ENCODE data around the gene RPS6KA1. TPM values are rescaled to one million over a fixed set of nuclear protein-coding genes. Genes with fewer than 3 reads are reported as not detected.

Gene RPS6KA1
- total and polyA plus RNA-seq, 2 of the 8 experiments (the other 6 are each of a cell fraction or from before 2014, with no cell fraction given) = 44.3 to 55.0 TPM

DNA sequence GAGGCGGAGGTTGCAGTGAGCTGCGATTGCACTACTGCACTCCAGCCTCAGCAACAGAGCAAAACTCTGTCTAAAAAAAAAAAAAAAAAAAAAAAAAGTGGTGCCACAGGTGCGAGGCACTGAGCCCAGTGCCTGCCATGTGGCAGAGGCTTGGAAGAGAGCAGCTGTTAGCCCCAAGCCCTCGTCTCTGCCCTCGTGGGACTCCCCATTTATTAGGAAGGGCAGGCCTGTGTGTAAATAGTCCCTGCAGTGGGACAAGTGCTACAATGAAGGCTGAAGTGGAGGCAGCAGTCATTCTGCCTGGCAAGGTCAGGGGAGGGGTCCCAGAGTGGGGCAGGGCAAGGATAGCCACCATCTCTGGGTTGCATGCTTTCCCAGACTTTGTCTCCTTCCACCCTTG is 6.5 kb downstream of the RPS6KA1 start:
- H2BK12ac ChIP-seq (ENCODE audit: low read depth, low read length) = no peak overlapping the region
- H3K56ac ChIP-seq (replicated peaks; ENCODE audit: insufficient read length, low read depth, low read length) = no peak overlapping the region
- ChIA-PET CTCF (ENCODE audit: partially characterized antibody) (interaction anchor here (2.5 kb wide), 1 partner anchor 35 kb away, joined by 11 read pairs; no protein-coding TSS in a partner anchor), POLR2A (ENCODE audit: partially characterized antibody) (interaction anchor here (1.0 kb wide), 1 partner anchor 106 kb away, joined by 3 read pairs; no protein-coding TSS in a partner anchor)
- H3K9ac ChIP-seq (replicated peaks in 1 of 4; ENCODE audit: extremely low read depth in 1 of 4, low read depth in 3 of 4, low read length in 3 of 4) = no peak overlapping the region
- DNase-seq (ENCODE audit: low read depth in 1 of 2, low spot score in 2 of 2) (no peak), FAIRE-seq (no peak)
- H3K27ac ChIP-seq (ENCODE audit: low read depth, low read length) = no peak overlapping the region
- H2BK20ac ChIP-seq (ENCODE audit: low read length) = no peak overlapping the region
- H3K9me3 ChIP-seq (ENCODE audit: insufficient read depth in 2 of 2, low read depth in 1 of 2, low read length in 1 of 2) = no peaks in the 10 kb centered on the region
- H3K23ac ChIP-seq (ENCODE audit: insufficient read length) = no peak overlapping the region
- H3K4me3 ChIP-seq (ENCODE audit: extremely low read depth in 1 of 4, insufficient read depth in 2 of 4, low read depth in 3 of 4, low read length in 4 of 4) = no peak overlapping the region
- H2BK120ac ChIP-seq (replicated peaks; ENCODE audit: low read depth, low read length) = no peak overlapping the region
- no peak overlapping the region for H2BK15ac ChIP-seq (ENCODE audit: low read length)
- no peak overlapping the region for H2AK5ac ChIP-seq (ENCODE audit: low read depth, low read length)
- H3K4me2 ChIP-seq (ENCODE audit: insufficient read depth in 1 of 2, low read depth in 2 of 2, low read length in 2 of 2) = no peak overlapping the region
- peaks cover 3 to 12% (median 9%) of the 10 kb centered on the region in 4 experiments for H3K4me1 ChIP-seq (replicated peaks in 1 of 4; ENCODE audit: control insufficient read depth in 3 of 4, insufficient read depth in 4 of 4, low read length in 3 of 4)
- no peak overlapping the region for H4K91ac ChIP-seq (replicated peaks; ENCODE audit: insufficient read length, low read length)
- H3K36me3 ChIP-seq (ENCODE audit: control insufficient read depth in 2 of 4, insufficient read depth in 4 of 4, low read length in 3 of 4) = no peaks in the 10 kb centered on the region; a peak in 1 of 8 replicates
- H3K4ac ChIP-seq (replicated peaks; ENCODE audit: insufficient read length, low read depth, low read length) = no peak overlapping the region
- H3K79me2 ChIP-seq (ENCODE audit: control insufficient read depth in 1 of 2, insufficient read depth in 2 of 2, low read length in 2 of 2) = peaks cover 0 to 35% of the 10 kb centered on the region in 2 experiments; a peak in 2 of 4 replicates
- H2AFZ ChIP-seq (ENCODE audit: low read length) = no peak overlapping the region
- no peak for TF ChIP-seq SP2 (IDR thresholded peaks at IDR 0.05; ENCODE audit: low read length)
- 93% methylated on average over 5 of the region's 5 CpGs; no CpG with 5 or more reads in 1 of the 2 experiments for WGBS, 2 experiments (ENCODE audit: extremely low coverage in 1 of 2, insufficient coverage in 1 of 2, insufficient read length in 1 of 2, insufficient replicate concordance in 2 of 2, low coverage in 1 of 2, low lambda C conversion rate in 2 of 2, missing lambda C conversion rate in 1 of 2)
- no peaks in the 10 kb centered on the region for H3K27me3 ChIP-seq (replicated peaks in 1 of 4; ENCODE audit: control insufficient read depth in 3 of 4, extremely low read depth in 1 of 4, insufficient read depth in 3 of 4, low read length in 3 of 4)
- H4K8ac ChIP-seq (ENCODE audit: extremely low read depth, insufficient read depth, low read length) = no peak overlapping the region
- no peak overlapping the region for H3K14ac ChIP-seq (ENCODE audit: insufficient read length)
- peaks cover 10% of the 10 kb centered on the region for H3K79me1 ChIP-seq (ENCODE audit: low read depth, low read length)
- no peak overlapping the region for H3K18ac ChIP-seq (ENCODE audit: extremely low read depth, low read length)
- peaks cover 2% of the 10 kb centered on the region; the same call in 1 of the 2 replicates for H3K23me2 ChIP-seq (ENCODE audit: low read depth, low read length)
- H2BK5ac ChIP-seq (ENCODE audit: low read depth, low read length) = no peak overlapping the region
- no peak overlapping the region for H4K5ac ChIP-seq (ENCODE audit: insufficient read length, low read depth, low read length)
- H4K20me1 ChIP-seq (replicated peaks in 1 of 2; ENCODE audit: control insufficient read depth in 1 of 2, insufficient read depth in 2 of 2, low read length in 2 of 2) = peaks cover 18 to 21% of the 10 kb centered on the region in 2 experiments

All from H1 (cell line).